Measurements from ENCODE around the gene GALC.

GALC gene

DNA sequence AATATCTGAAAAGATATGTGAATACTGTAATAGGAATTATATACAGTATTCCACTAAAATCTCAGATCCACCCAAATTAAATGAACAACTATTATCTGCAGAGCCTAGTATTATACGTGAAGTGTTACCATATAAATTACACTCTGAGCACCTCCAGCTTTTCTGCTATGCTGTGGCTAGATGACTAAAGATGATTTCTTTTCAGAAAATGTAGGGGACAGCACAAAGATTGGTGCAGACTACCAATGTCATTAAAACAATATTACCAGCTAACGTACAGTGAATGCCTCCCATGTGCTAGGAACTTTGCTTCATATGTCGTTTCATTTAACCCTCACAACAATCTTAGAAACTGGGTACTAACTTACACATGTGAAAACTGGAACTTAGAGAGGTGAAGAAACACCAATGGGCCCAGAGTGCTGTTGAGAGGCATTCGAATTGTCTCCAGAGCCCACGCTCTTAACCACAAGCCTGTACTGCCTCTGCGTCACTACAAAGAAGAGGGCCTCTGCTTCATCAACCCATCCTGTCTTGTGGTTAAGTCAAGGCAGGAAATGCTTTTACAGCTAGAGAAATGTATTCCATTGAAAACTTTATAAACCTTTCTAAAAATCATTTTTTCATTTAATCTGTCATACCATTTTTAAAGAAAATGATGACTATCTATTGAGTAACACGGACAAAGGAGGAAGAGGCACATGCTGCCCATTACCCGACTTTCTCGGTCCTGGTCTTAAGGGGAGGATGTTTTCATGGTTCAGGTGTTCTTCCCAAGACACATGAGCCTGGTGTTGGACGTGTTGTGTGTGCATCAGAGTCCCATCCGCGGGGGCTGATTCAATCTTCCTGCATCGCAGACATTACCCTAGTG, 13.2 kb upstream of the GALC start:
- no peak for DNase-seq

- no peak for DNase-seq
Observed at GRCh38 chr14:88005050-88005481, 12.1 kb upstream of the GALC start, which contains the start of gene GPR65. TSS of gene GPR65 (plus strand) at chr14:88005135. CDS start at chr14:88010848, 5,713 bp downstream.

DNA sequence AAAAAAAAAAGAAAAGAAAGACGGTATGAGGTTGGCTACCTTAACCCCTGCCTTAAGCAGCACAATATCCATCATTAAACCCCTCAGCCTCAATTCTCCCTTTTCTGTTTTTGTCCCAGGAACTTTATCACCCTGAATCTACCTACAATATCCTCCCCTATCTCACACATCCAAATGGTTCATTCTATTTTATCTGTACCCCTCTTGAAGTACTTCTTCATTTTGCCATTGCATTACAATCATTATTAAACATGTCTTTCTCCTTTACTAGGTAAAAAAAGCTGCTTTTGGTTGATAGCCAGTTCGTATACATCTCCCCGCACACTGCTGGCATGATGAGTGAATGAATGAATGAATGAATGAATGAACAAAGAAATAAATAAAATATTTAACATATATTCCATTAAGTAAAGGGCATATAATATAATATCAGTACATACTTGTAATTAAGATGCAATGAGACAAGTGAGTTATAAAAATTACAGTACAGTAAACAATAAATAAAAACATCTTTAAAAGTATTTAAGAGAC, 11.6 kb upstream of the GALC start:
- DNase-seq, result no peak

DNA sequence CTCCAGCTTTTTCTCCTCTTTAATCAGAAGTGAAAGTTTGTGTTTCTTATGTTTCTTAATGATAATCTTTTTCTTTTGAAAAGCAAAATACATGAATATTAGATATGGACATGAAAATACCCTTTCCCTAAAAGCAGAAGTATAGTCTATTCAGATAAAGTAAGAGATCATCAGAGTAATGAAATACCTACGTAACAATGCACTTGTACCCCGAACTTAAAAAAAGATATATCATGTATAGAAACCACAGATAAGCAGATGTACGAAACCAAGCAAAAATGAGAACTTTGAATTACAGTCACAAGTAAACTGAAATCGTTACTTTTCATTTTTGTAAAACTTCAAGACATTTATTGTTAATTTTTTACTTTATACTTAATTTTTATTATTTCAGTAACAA, 10.4 kb upstream of the GALC start:
- no peak for DNase-seq

DNA sequence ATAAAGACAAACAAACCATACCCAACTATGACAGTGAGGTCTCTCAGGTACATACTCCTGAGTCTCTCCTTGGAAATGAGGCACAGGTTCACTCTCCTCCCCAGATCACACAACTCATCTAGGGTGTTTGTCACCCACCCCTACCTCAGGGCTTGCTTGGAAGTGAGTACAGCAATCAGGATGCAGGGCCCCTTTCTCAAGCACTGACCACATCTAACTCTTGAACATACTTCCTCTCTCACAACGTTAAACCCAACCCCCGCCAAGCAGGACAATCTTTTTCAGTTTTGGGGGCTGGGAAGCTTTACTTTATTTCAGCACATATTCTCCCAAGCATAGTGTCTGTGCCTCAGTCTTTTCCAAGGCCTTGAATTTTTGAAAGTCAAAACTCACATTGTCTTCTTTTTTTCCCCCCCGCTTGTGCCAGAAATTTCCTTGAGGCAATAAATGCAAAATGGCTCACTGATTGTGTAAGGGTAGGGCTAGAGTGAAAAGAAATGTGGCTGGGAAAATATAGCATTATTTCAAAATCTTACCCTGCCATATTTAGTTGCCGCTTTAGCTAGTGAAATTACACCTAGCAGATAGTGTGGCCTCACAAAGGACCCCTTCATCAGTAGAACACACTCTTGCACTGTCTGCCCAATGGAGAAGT, 9.6 kb upstream of the GALC start:
- DNase-seq, result no peak

GRCh38 chr14:87999277-87999676, 6.3 kb upstream of the GALC start:
- no peak for DNase-seq

DNA sequence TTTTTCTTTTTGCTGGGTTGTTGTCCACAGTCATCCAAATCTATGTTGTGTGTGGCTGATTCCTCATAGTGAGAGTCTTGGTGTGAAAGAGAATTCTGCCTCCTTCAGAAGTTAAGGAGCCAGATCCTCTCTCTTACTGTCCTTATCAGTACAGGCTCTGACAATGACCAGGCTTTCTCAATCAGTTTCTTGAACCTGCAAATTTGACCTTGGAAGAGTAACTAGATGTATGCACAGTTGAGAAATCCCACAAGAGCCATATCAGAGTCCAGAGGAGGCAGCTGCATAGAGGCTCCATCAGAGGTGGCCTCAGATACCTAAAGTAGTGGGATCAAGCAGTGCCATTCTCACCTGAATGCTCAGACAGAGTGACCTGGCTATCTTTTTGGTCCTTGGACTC, 5.5 kb upstream of the GALC start:
- DNase-seq, result no peak

- DNase-seq, result no peak
Observed at GRCh38 chr14:87996291-87996592, 3.3 kb upstream of the GALC start.

DNA sequence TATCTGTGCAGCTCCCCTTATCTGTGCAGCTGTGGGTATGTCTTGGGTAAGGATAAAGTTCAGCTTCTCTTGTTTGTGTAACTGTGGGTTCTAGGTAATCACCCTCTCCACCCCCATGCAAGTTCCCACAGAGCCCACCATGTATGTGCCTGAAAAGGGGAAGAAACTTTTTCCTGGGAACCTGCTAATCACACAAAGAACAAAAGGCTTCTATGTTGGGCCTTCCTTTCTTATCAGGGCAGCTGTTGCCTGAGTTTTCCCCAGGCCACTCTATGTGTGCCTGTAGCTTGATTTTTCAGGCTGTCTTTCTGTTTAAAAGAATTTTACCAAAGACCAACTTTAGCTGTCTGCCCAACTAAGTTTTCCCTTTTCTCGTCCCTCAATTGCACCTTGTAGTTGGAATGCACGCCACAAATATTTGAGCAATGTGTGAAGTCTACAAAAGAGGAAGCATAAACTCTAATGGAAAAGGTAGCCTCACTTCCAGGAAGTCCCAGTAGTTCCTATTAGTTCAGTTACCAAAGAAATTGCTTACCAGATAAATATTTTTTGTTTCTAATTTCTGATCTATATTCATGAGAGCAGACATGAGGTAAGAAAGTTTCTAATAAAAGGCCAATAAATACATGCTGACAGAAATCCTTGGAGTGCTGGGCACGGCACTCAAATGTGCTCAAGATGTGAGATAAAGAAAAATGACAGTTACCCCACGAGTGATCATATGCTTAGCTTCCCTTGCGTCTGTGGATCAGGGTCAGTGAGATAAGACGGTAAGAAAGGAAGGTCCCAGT, 2.7 kb upstream of the GALC start:
- DNase-seq, result no peak

DNA sequence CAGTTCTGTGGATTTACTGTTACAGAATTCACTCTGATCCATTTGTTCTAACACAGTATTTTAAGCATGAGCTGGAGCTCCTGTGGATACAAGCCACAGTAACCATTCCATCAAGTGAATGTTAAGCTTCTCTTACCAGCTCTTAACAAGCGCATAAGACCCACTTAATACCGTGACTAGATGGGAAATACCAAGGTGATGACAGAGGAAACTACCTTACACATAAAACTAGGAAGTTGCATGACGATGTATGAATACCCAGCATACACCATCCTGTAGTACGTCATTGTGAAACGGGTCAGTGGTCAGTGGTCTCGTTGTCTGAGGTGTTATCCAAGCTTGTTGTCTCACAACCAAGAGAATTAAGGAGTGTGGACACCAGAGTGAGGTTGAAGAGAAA, 2.0 kb upstream of the GALC start:
- DNase-seq, result no peak

- no peak for DNase-seq
Observed at GRCh38 chr14:87992346-87992717, 650 bp downstream of the GALC start.

DNA sequence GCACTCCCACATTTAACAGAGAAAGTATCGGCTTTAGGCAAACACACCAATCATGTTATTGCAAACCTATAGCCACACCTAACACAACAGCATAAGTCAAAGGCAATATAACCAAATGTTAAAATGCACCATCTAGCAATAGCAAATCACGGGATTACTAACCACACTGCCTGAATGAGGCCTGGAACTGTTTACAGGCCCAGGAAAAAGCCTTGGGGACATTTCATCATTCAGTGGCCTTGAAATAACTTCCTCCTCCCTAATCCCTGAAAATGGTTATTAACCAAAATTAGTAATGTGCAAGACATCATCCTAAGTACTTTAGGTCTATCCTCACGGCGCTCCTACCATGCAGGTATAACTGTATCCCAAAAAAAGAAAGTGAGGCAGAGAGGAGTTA, 2.3 kb downstream of the GALC start:
- DNase-seq, result no peak

DNA sequence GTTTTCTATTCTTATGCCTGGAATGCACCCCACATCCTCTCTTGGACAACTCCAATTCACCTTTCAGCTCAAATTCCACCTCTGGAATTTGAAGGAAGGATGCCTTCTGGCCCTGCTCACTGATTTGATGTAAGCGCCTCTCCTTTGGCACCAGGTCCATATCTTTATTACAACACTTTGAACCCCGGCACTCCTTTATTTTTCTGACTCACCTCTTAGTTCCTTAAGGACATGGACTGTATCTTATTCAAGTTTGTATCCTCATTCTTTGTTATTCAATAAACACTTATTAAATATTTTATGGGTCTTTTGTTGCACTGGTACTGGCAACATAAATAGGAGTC, 3.1 kb downstream of the GALC start:
- DNase-seq, result no peak

- no peak for DNase-seq
Observed at GRCh38 chr14:87989221-87989955, 3.6 kb downstream of the GALC start.

DNA sequence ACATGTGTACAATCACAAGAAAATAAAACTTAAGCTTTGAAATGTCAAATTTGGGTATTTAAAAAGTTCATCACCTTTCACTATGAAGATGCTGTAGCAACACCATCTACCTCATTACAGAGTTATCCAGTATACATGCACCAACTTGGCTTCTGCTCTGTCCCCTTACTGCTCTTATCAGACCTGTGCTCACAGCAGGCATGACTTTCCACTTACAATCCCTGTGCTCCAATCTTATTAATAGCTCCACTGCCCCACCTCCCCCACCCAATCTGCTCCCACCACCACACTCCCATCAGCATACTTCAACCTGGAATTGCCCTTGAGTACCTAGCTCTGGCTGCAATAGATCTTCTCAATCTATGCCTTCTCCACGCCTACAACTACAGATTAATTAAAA, 13.3 kb downstream of the GALC start:
- DNase-seq, result no peak

DNA sequence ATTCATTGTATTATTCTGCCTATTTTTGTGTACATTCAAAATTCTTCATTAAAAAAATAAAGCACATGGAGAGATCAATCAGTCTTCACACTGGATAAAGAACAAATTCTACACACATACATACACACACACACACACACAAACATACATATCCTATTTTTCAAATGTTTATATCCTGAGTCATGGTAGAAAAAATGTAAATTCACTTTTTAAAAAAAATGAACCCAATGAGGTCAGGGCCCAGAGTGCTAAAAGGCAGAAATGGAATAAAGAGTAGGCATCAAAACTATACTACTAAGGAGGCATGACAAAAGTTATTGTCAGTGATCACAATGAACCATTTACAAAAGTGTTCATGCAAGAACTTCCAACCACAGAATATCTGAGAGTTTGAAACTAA, 17.3 kb downstream of the GALC start:
- no peak for DNase-seq

GRCh38 chr14:87971010-87971409, 22.0 kb downstream of the GALC start:
- no peak for DNase-seq

DNA sequence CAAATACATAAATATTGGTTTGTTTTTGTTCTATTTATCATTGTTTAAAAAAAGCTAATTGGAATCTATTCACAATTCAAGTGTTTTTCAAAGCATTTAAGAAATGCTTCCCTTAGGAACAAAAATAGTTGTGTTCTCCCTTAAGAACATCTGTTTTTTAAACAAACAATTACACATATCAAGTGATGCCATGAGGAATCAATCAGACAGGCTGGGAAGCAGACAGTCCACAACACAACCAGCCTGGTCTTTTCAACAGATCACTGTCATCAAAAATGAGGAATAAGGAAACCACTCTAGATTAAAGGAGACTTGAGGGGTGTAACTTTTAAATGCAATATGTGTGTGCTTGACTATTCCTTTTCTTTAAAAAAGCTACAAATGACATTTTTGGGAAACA, 25.5 kb downstream of the GALC start:
- DNase-seq, result no peak

- no peak for DNase-seq
Observed at GRCh38 chr14:87966816-87967215, 26.2 kb downstream of the GALC start.

DNA sequence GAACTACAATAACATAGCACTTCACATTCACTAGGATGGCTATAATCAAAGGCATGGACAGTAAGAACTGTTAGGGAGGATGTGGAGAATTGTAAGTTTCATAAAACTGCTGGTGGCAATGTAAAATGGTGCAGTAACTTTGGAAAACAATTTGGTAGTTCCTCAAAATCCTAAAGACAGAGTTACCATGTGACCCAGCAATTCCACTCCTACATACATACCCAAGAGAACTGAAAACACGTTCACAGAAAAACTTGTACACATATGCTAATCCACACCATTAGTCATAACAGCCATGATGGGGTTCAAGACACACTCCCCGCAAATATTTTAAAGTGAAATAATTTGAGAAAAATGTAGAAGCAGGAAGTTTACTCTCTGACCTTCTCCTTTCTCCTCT, 31.7 kb downstream of the GALC start:
- DNase-seq, result no peak

DNA sequence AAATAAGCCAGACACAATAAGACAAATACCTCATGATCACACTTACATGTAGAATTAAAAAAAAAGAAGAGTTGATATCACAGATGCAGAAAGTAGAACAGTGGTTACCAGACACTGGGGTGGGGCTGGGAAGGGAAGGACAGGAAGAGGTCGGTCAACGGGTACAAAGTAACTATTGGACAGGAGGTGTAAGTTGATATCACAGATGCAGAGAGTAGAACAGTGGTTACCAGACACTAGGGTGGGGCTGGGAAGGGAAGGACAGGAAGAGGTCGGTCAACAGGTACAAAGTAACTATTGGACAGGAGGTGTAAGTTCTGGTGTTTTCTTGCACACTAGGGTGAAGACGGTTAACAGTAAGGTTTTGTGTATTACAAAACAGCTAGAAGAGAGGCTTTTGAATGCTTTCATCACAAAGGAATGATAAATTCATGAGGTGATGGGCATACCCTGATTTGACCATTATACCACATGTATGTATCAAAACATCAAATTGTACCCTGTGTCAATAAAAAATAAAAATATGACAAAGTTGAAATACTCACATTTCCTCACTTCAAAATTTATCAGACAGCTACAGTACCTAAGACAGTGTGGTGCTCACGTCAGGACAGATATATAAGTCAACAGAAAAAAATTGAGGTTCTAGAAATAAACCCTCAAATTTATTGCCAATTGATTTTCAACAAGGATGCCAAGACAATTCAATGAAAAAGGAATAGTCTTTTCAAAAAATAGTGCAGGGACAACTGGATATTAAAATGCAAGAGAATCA, 32.8 kb downstream of the GALC start:
- no peak for DNase-seq

DNA sequence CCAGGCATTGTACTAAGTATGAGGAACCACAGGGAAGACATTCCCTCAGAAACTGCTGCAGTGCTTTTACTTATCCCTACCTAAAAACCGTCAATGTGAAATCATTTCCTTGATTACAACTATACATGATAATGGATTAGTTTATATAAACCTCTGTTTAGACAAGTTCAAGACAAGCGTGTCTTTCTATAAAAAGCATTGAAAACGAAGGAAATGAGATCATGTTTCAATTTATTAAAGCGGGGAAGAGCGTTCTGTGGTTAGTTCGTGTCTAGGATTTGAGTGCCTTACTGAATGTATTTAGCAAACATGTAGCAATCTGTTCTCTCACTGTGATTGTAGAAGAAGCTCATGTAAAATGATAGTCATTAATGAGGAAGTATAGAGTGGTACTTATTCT, 37.5 kb downstream of the GALC start:
- no peak for DNase-seq

All from NCI-H2107 (cell line).